D721Med (cell line): Measurements from ENCODE around the gene SLC29A4.

Experiments used
- DNase-seq: peaks from one replicate; pipeline ENCODE4 v3.0.0; 2011; ENCODE audit warnings: low spot score; ENCODE audit not compliant: insufficient read length
- FAIRE-seq: peaks from 2 replicates; lab custom pipeline; 2011; peaks lifted over from hg19 to GRCh38; lab: Jason Lieb, UNC
- CTCF ChIP-seq: IDR thresholded peaks from 2 replicates; pipeline ENCODE4 v1.5.1; 2012; ENCODE audit warnings: mild to moderate bottlenecking, control low read depth; ENCODE audit not compliant: insufficient read depth; ENCODE audit errors: missing control alignments

The SLC29A4 gene

GRCh38 chr7:5349437-5350173 is 66.9 kb downstream of the SLC29A4 start:
- DNase-seq = no peak
- no peak for FAIRE-seq
- no peak for TF ChIP-seq CTCF

GRCh38 chr7:5350174-5350463 is 67.4 kb downstream of the SLC29A4 start:
- DNase-seq (no peak), FAIRE-seq (no peak)
- no peak for TF ChIP-seq CTCF

- DNase-seq (no peak), FAIRE-seq (no peak)
- no peak for TF ChIP-seq CTCF
These were observed 68.0 kb downstream of the SLC29A4 start for GRCh38 chr7:5350600-5351385.

- no peak for DNase-seq
- no peak for TF ChIP-seq CTCF
- FAIRE-seq = no peak
These were observed 68.9 kb downstream of the SLC29A4 start for GRCh38 chr7:5351507-5352265.

GRCh38 chr7:5352440-5353010 is 69.8 kb downstream of the SLC29A4 start:
- FAIRE-seq (no peak), DNase-seq (no peak)
- no peak for TF ChIP-seq CTCF

- no peak for FAIRE-seq
- DNase-seq = no peak
These were observed 71.9 kb downstream of the SLC29A4 start for GRCh38 chr7:5354460-5355232.

More at GRCh38 chr7:5354460-5355232, 71.9 kb downstream of the SLC29A4 start:
- no peak for TF ChIP-seq CTCF
